Natural killer cell (primary cell): ENCODE measurements around the gene CASP5. TPM values are rescaled to one million over a fixed set of nuclear protein-coding genes. Genes with fewer than 3 reads are reported as not detected.
"Not testable (repeated sequence)": the region's sequence is repeated elsewhere in the genome, so short reads cannot be mapped to it uniquely, and the experiment has no call there.

Experiments
- ATAC-seq, 3 donors: fragments of 150-1000 bp in 2 of 3; fragments of 200-7000 bp in 1 of 3; cut with Tn5 transposase; 1 replicate in 1 of 3; 2 replicates in 2 of 3; pipeline ENCODE4 v1.10.0; 2021; ENCODE audit warnings: mild to moderate bottlenecking in 2 of 3, moderate library complexity in 2 of 3
- DNase-seq, 2 donors: peaks; one replicate each; pipeline versions ENCODE4 v3.0.0 to v3.0.0-alpha.2; 2013 to 2021; ENCODE audit warnings: mixed read lengths in 1 of 2
- H3K27ac ChIP-seq: one replicate; pipeline ENCODE4 v1.5.1; 2013; ENCODE audit warnings: mild to moderate bottlenecking, low read length
- H3K27me3 ChIP-seq: one replicate; pipeline ENCODE4 v1.6.1; 2013; ENCODE audit warnings: low read length; ENCODE audit not compliant: control insufficient read depth, insufficient read depth
- H3K36me3 ChIP-seq: one replicate; pipeline ENCODE4 v1.6.1; 2013; ENCODE audit warnings: low read length; ENCODE audit not compliant: control insufficient read depth, insufficient read depth
- H3K4me1 ChIP-seq: one replicate; pipeline ENCODE4 v1.6.1; 2013; ENCODE audit warnings: low read length; ENCODE audit not compliant: control insufficient read depth, insufficient read depth
- H3K4me3 ChIP-seq: one replicate; pipeline ENCODE4 v1.5.1; 2013; ENCODE audit warnings: low read length
- H3K9me3 ChIP-seq: one replicate; pipeline ENCODE4 v1.6.1; 2013; ENCODE audit warnings: low read length; ENCODE audit not compliant: control insufficient read depth, insufficient read depth
- H3K27ac Mint-ChIP-seq, 2 donors: one replicate each; pipeline ENCODE4 v1.8.0; 2022; ENCODE audit warnings: mild to moderate bottlenecking in 2 of 2, mixed read lengths in 2 of 2, moderate library complexity in 1 of 2
- H3K27me3 Mint-ChIP-seq, 2 donors: one replicate each; pipeline ENCODE4 v1.8.0; 2022; ENCODE audit warnings: low read depth in 2 of 2, mixed read lengths in 2 of 2
- H3K36me3 Mint-ChIP-seq: one replicate; pipeline ENCODE4 v1.8.0; 2022; ENCODE audit warnings: mixed read lengths
- H3K4me1 Mint-ChIP-seq, 2 donors: one replicate each; pipeline ENCODE4 v1.8.0; 2022; ENCODE audit warnings: mixed read lengths in 2 of 2
- H3K4me3 Mint-ChIP-seq: one replicate; pipeline ENCODE4 v1.8.0; 2022; ENCODE audit warnings: mild to moderate bottlenecking, moderate library complexity, mixed read lengths
- H3K9me3 Mint-ChIP-seq, 2 donors: one replicate each; pipeline ENCODE4 v1.8.0; 2022; ENCODE audit warnings: mixed read lengths in 2 of 2
- WGBS: methylation state at CpG from one replicate; pipeline ENCODE4 v1.1.7; 2013; ENCODE audit warnings: missing lambda C conversion rate; ENCODE audit not compliant: insufficient coverage; 5-methylcytosine and 5-hydroxymethylcytosine counted together
- intact Hi-C: fragments of 100-400 bp; cut with micrococcal nuclease; formaldehyde crosslinking; loops from one replicate; pipeline ENCODE4 v1.14.2; 2022
- total RNA-seq, 4 donors: library from RNA; stranded (reverse); fragments of 120-200 nt in 1 of 4; gene quantifications; one replicate each; pipeline versions ENCODE4 v1.2.3 to v1.2.4, GENCODE V29; 2013 to 2022
- TF ChIP-seq, protein P1 (sequence below): fragments of 200-600 bp; IDR thresholded peaks from one replicate; pipeline ENCODE4 v1.8.0; 2022; ENCODE audit warnings: antibody characterized with exemption

Gene CASP5
- total RNA-seq, 3 donors from 2014 or later (not counting 1 experiment from before 2014, with no cell fraction given), result 1.1 to 1.6 (median 1.3) TPM

DNA sequence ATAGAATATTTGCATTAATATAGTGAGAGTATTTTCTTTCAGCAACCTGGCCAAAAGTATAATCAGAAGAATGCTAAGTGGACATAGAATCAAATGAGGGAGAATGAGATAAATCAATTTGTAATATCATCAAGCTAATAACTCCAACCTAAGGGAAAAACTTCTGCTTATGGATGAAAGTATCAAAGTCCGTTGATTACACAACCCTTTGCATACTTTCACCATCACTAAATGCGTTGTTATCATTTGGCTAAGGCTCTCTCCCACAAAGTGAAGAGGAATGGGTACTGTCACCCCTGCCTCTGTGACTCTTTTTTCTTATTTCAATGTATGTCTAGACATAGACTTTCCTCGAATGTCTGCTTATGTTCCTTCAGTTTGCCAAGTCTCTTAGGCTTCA, 38.2 kb downstream of the CASP5 start:
- H3K27me3 Mint-ChIP-seq, result no peaks in the 10 kb centered on the region
- intact Hi-C loops, result no loop called here
- DNase-seq, result no peak
- Histone ChIP-seq H3K4me1 (no peaks in the 10 kb centered on the region), H3K9me3 (no peaks in the 10 kb centered on the region), H3K36me3 (no peaks in the 10 kb centered on the region), H3K4me3 (no peak overlapping the region), H3K27ac (no peak overlapping the region), H3K27me3 (no peaks in the 10 kb centered on the region)
- TF ChIP-seq, protein P1, sequence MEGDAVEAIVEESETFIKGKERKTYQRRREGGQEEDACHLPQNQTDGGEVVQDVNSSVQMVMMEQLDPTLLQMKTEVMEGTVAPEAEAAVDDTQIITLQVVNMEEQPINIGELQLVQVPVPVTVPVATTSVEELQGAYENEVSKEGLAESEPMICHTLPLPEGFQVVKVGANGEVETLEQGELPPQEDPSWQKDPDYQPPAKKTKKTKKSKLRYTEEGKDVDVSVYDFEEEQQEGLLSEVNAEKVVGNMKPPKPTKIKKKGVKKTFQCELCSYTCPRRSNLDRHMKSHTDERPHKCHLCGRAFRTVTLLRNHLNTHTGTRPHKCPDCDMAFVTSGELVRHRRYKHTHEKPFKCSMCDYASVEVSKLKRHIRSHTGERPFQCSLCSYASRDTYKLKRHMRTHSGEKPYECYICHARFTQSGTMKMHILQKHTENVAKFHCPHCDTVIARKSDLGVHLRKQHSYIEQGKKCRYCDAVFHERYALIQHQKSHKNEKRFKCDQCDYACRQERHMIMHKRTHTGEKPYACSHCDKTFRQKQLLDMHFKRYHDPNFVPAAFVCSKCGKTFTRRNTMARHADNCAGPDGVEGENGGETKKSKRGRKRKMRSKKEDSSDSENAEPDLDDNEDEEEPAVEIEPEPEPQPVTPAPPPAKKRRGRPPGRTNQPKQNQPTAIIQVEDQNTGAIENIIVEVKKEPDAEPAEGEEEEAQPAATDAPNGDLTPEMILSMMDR, result no peak
- H3K27ac Mint-ChIP-seq, result no peak overlapping the region
- ATAC-seq, result no peak
- no peaks in the 10 kb centered on the region for H3K36me3 Mint-ChIP-seq
- H3K9me3 Mint-ChIP-seq, result no peaks in the 10 kb centered on the region
- WGBS, result 97% methylated on average over 2 of the region's 3 CpGs
- H3K4me1 Mint-ChIP-seq, result no peaks in the 10 kb centered on the region
- no peak overlapping the region for H3K4me3 Mint-ChIP-seq

- H3K27me3 ChIP-seq, result no peaks in the 10 kb centered on the region
- 95% methylated on average over 1 of the region's 1 CpG for WGBS
- no peak overlapping the region for H3K4me3 ChIP-seq
- Mint-ChIP-seq H3K27ac (no peak overlapping the region), H3K4me3 (no peak overlapping the region), H3K9me3 (no peaks in the 10 kb centered on the region), H3K27me3 (no peaks in the 10 kb centered on the region), H3K4me1 (no peaks in the 10 kb centered on the region), H3K36me3 (peaks cover under 1% of the 10 kb centered on the region)
- TF ChIP-seq, protein P1, result no peak
- no peak for ATAC-seq
- no peaks in the 10 kb centered on the region for H3K9me3 ChIP-seq
- DNase-seq, result no peak
- H3K4me1 ChIP-seq, result no peaks in the 10 kb centered on the region
- intact Hi-C loops, result no loop called here
- no peaks in the 10 kb centered on the region for H3K36me3 ChIP-seq
- H3K27ac ChIP-seq, result no peak overlapping the region
Measured at GRCh38 chr11:104979839-104980238, 43.1 kb downstream of the CASP5 start.

DNA sequence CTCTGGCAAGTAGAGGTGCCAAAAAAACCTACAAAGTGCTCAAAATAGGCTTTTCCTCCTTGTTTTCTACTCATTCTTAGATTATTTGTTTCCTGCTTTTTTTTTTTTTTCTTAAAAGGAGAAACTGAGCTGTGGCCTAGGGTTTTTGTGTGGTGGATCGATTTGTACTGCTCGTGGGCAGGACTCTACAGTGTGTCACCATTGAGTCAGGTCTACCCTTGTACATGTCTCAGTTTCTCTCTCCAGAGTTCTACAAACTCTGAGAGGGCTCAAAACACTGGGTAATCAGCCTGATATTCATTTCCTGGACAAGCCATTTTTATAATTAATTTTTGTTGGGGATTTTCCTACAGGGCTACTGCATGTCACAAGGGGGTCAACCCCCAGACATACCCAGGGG, 49.4 kb downstream of the CASP5 start:
- Mint-ChIP-seq H3K9me3 (peaks cover 4 to 6% of the 10 kb centered on the region in 2 donors), H3K27me3 (no peaks in the 10 kb centered on the region), H3K36me3 (peaks cover 29% of the 10 kb centered on the region), H3K4me1 (peaks cover 4 to 10% of the 10 kb centered on the region in 2 donors), H3K27ac (no peak overlapping the region), H3K4me3 (no peak overlapping the region)
- DNase-seq, result no peak
- no peak for ATAC-seq
- Histone ChIP-seq H3K4me3 (no peak overlapping the region), H3K4me1 (peaks cover 8% of the 10 kb centered on the region), H3K27ac (no peak overlapping the region), H3K27me3 (no peaks in the 10 kb centered on the region), H3K9me3 (peaks cover 14% of the 10 kb centered on the region), H3K36me3 (no peaks in the 10 kb centered on the region)
- 61% methylated on average over 2 of the region's 2 CpGs for WGBS
- intact Hi-C loops, result no loop called here
- TF ChIP-seq, protein P1, result no peak

- H3K27me3 ChIP-seq, ATAC-seq, H3K27ac ChIP-seq, H3K9me3 Mint-ChIP-seq, intact Hi-C loops, H3K4me3 Mint-ChIP-seq, H3K4me3 ChIP-seq, H3K36me3 ChIP-seq, H3K4me1 ChIP-seq, H3K27ac Mint-ChIP-seq, H3K27me3 Mint-ChIP-seq: not testable (repeated sequence)
- 96% methylated on average over 8 of the region's 8 CpGs for WGBS
- peak in 1 of 2 donors; percentile 11 for DNase-seq
- H3K9me3 ChIP-seq, result peaks cover 14% of the 10 kb centered on the region
- H3K36me3 Mint-ChIP-seq, result peaks cover 29% of the 10 kb centered on the region
- H3K4me1 Mint-ChIP-seq, result peaks cover 11 to 17% of the 10 kb centered on the region in 2 donors
Measured at GRCh38 chr11:104972924-104973323, 50.0 kb downstream of the CASP5 start.
